Activated CD8-positive, alpha-beta memory T cell treated with anti-CD3 and anti-CD28 coated beads for 4 hours (primary cell): ENCODE data around the gene SLC7A11.

Source experiments
- DNase-seq, 2 donors: peaks; one replicate each; pipeline ENCODE4 v3.0.0-alpha.2; 2020; ENCODE audit warnings: low read depth in 2 of 2

SLC7A11 gene

DNA sequence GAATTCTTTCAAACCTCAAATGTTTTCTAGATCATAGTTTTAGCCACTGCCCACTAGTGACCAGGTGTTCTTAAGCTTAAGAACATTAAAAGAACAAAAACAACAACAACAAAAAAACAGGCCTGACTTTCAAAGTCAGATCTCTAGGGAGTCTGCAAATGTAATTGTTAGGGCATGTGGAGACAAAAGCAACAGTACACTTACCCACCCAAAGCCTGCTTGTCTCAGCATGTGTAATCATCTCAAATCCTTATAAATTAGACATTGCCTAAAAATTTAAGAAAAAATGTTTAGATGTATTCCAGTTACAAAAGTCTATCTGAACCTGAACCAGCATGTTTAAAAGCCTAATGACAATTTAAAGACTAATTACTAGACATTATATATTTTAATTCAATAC, 79.9 kb downstream of the SLC7A11 start:
- DNase-seq, result no peak

DNA sequence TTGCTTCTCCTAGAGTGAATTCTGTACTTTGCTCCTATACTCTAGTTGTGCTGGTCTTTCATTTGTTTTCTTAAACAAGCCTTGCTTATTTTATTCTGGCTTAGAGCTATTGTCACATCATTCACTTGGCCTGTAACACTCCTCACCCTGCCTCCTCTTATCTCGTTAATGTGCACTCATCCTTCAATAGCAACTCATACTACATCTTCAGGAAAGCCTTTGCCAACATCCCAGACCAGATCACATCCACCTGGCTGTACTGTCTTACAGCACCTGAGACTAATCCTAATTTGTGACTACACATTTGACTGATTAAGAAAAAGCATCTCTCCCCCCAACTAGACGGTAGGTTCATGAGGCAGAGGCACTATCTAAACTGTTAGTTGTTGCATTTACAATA, 80.8 kb downstream of the SLC7A11 start:
- no peak for DNase-seq

DNA sequence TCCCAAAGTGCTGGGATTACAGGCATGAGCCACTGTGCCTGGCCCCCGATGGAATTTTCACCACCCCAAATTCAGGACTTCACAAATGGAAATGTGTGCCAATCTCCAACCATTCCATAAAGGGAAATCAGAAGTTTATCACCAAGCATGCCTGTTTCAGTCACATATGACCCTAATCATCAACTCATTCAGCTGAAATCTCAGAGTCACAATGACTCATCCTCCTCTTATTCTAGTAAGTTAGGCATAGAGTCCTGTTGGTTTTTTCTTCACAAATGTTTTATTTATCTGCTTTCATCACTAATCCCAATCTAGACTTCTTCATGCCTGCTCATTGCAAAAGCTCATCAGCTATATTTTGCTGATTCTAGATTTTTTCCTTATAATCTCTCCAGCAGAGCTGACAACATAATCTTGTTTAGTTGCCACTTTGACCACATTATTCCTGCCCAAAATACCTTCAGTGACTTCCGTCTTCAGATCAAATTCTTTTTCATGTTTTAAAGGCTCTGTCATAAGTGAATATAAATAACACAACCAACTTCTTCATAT, 83.3 kb downstream of the SLC7A11 start:
- DNase-seq, result no peak

DNA sequence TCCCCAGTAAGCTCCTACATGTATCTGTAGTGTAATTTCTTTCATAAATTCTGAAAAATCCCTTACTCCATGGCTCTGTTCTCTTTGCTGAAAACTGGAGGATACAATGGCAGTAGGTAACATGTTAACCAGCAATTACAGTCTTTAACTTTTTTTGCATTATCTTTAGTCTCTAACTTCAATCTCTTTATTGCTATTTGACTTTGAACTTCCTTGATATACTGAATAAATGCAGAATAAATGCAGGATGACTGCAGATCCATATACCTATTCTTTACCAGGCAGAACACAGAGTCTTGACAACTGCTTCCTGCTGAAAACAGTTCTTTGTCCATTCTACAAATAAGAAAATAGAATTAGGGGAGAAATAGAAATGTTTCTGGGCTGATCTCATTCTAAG, 101.3 kb downstream of the SLC7A11 start:
- no peak for DNase-seq

- no peak for DNase-seq
These were observed 103.4 kb downstream of the SLC7A11 start for GRCh38 chr4:138138774-138139173.

DNA sequence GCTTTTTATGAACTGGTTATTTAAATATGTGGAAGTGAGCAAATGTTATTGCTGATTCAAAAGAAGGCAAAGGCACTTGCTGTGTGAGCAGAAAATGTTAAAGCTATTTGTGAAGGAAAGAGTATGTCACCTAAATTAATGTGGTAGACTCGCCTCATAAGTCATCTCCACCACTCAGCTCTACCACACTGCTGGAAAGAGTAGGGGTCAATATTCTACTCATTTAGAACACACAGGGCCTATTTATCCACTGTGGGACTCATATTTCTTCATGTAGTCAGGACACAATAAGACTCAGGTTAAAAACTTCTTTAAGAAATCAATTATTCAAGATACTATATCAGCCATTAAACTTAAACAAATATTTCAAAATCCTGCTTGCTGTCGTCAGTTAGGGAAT, 106.5 kb downstream of the SLC7A11 start:
- no peak for DNase-seq

DNA sequence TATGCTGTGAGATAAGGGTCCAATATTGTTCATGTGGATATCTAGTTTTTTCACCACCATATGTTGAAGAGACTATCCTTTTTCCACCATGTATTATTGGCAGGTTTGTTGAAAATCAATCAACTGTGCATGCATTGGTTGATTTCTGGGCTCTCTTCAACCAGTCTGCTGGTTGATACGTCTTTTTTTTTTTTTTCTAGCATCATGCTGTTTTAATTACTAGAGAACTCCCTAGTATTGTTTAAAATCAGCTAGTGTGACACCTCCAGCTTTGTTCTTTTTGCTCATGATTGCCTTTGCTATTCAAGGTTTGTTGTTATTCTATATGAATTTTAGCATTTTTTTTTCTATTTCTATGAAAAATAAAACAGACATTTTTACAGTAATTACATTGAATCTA, 123.9 kb downstream of the SLC7A11 start:
- no peak for DNase-seq

GRCh38 chr4:138115053-138115452, 127.1 kb downstream of the SLC7A11 start:
- no peak for DNase-seq

DNA sequence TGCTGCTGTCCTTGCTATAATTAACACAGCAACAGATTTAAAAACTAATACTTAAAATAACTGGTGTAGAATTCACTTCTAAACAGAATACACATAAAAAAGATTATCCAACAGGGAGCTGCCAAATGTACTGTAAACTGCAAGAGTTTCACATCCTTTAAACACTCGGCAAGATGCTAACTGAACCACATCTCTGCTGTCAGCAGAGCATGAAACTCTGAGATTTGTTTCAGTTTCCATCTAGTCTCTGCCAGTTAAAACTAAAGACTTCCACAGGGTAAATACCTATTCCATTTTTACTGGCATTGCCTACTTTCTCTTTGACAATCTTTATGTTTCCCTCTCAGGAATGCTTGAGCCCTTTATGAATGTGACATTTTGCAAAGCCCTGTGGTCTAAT, 127.7 kb downstream of the SLC7A11 start:
- DNase-seq, result no peak
